Prostate gland (tissue), 2 donors: ENCODE data around the gene IFI44.

Experiments used
- CTCF ChIP-seq, 4 experiments: fragments of 200-600 bp in 2 of 4; fragments of 450-650 bp in 2 of 4; sonication (generic) in 2 of 4; IDR thresholded peaks; 1 replicate in 3 of 4; 2 replicates in 1 of 4; pipeline ENCODE4 v1.5.1; 2016 to 2019; ENCODE audit warnings: antibody characterized with exemption in 4 of 4, mild to moderate bottlenecking in 2 of 4, moderate library complexity in 2 of 4
- POLR2A ChIP-seq: fragments of 450-650 bp; IDR thresholded peaks from one replicate; pipeline ENCODE4 v1.6.1; 2016; ENCODE audit warnings: antibody characterized with exemption, mild to moderate bottlenecking
- POLR2AphosphoS5 ChIP-seq: sonication (generic); formaldehyde crosslinking; IDR thresholded peaks from one replicate; pipeline ENCODE4 v1.6.1; 2017; ENCODE audit warnings: antibody characterized with exemption

DNA sequence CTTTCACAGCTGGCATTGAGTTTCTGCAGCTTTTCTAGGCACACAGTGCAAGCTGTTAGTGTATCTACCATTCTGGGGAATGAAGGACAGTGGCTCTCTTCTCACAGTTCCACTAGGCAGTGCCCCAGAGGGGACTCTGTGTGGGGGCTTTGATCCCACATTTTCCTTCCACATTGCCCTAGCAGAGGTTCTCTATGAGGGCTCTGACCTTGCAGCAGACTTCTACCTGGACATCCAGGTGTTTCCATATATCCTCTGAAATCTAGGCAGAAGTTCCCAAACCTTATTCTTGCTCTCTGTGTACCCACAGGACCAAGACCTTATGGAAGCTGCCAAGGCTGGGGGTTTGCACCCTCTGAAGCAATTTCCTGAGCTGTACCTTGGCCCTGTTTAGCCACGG lies 2.4 kb upstream of the IFI44 start:
- TF ChIP-seq CTCF (IDR thresholded peaks at IDR 0.05), result no peak
- no peak for TF ChIP-seq POLR2AphosphoS5
- TF ChIP-seq POLR2A, result no peak
